Gastroesophageal sphincter (tissue), 4 donors: Measurements from ENCODE around the gene TLCD3B. TPM values are rescaled to one million over a fixed set of nuclear protein-coding genes. Genes with fewer than 3 reads are reported as not detected.

ENCODE experiments used
- ATAC-seq: fragments of 150-250 bp; one replicate; pipeline ENCODE4 v1.9.1; 2016; ENCODE audit warnings: mild to moderate bottlenecking, moderate library complexity
- H3K27ac ChIP-seq, 4 donors: fragments of 200-600 bp; sonication (generic) in 3 of 4; 1 replicate in 3 of 4; 2 replicates in 1 of 4; pipeline ENCODE4 v1.5.1; 2016 to 2019
- H3K27me3 ChIP-seq: fragments of 200-600 bp; sonication (generic); one replicate; pipeline ENCODE4 v1.5.1; 2019
- H3K36me3 ChIP-seq, 2 donors: fragments of 200-600 bp; sonication (generic); one replicate each; pipeline ENCODE4 v1.5.1; 2019; ENCODE audit warnings: control low read depth in 1 of 2
- H3K4me1 ChIP-seq, 3 donors: fragments of 200-600 bp; sonication (generic); 1 replicate in 2 of 3; 2 replicates in 1 of 3; pipeline ENCODE4 v1.5.1; 2016 to 2019; ENCODE audit warnings: control low read depth in 2 of 3
- H3K4me3 ChIP-seq, 2 donors: fragments of 200-600 bp; sonication (generic); one replicate each; pipeline ENCODE4 v1.5.1; 2019; ENCODE audit warnings: mild to moderate bottlenecking in 1 of 2, moderate library complexity in 1 of 2
- H3K9me3 ChIP-seq, 3 donors: fragments of 200-600 bp; sonication (generic); one replicate each; pipeline ENCODE4 v1.5.1; 2017 to 2019; ENCODE audit warnings: control low read depth in 2 of 3
- EP300 ChIP-seq: sonication (generic); formaldehyde crosslinking; IDR thresholded peaks from one replicate; pipeline ENCODE4 v1.6.1; 2017; ENCODE audit warnings: antibody characterized with exemption, mild to moderate bottlenecking
- POLR2A ChIP-seq, 2 donors: fragments of 450-650 bp; IDR thresholded peaks; one replicate each; pipeline ENCODE4 v1.6.1; 2017; ENCODE audit warnings: antibody characterized with exemption in 2 of 2, mild to moderate bottlenecking in 2 of 2, moderate library complexity in 1 of 2
- POLR2AphosphoS5 ChIP-seq: sonication (generic); formaldehyde crosslinking; IDR thresholded peaks from one replicate; pipeline ENCODE4 v1.6.1; 2017; ENCODE audit warnings: antibody characterized with exemption
- WGBS, 2 donors: methylation state at CpG; one replicate each; pipeline ENCODE4 v1.1.5; 2018; ENCODE audit warnings: low coverage in 1 of 2; 5-methylcytosine and 5-hydroxymethylcytosine counted together
- total RNA-seq, 4 donors: library from RNA; depleted of rRNA; stranded (reverse); fragments of >200 nt; gene quantifications; one replicate each; pipeline ENCODE4 v1.1.0, GENCODE V29; 2016
- TF ChIP-seq, protein P1 (sequence below), 4 experiments: fragments of 200-600 bp in 2 of 4; fragments of 450-650 bp in 2 of 4; sonication (generic) in 1 of 4; IDR thresholded peaks; one replicate each; pipeline ENCODE4 v1.5.1; 2017 to 2019; ENCODE audit warnings: antibody characterized with exemption in 4 of 4, mild to moderate bottlenecking in 2 of 4, moderate library complexity in 2 of 4

Gene TLCD3B
- total RNA-seq, 4 donors from 2014 or later, result not detected

DNA sequence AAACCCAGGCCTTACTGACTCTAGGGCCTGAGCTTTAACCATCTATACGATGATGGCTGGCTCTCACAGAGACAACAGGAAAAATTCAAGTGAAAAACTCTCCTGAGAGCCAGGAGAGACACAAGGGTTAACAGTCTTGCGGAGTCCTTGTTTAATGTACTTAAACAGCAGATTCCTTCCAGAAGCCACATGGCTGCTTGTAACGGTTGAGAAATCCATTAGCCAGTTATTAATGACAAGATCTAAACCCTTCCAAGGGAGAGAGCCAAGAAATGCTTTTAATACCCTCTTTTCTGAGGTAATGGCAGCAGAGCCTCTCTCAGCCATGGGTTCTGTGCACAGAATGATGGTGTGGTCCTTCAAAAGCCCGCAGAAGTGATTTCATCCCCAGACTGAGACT is 29.3 kb upstream of the TLCD3B start:
- Histone ChIP-seq H3K4me3 (no peak overlapping the region), H3K9me3 (no peaks in the 10 kb centered on the region), H3K36me3 (no peaks in the 10 kb centered on the region), H3K27ac (peak overlapping the region in 3 of 4 donors; percentile 33 to 99 (median 48)), H3K4me1 (peaks cover 0 to 36% (median 20%) of the 10 kb centered on the region in 3 donors), H3K27me3 (no peaks in the 10 kb centered on the region)
- ATAC-seq, result no peak
- WGBS, 2 donors, result 55 to 57% methylated on average over 4 of the region's 4 CpGs
- TF ChIP-seq POLR2AphosphoS5, result peak; percentile 86
- TF ChIP-seq, protein P1, sequence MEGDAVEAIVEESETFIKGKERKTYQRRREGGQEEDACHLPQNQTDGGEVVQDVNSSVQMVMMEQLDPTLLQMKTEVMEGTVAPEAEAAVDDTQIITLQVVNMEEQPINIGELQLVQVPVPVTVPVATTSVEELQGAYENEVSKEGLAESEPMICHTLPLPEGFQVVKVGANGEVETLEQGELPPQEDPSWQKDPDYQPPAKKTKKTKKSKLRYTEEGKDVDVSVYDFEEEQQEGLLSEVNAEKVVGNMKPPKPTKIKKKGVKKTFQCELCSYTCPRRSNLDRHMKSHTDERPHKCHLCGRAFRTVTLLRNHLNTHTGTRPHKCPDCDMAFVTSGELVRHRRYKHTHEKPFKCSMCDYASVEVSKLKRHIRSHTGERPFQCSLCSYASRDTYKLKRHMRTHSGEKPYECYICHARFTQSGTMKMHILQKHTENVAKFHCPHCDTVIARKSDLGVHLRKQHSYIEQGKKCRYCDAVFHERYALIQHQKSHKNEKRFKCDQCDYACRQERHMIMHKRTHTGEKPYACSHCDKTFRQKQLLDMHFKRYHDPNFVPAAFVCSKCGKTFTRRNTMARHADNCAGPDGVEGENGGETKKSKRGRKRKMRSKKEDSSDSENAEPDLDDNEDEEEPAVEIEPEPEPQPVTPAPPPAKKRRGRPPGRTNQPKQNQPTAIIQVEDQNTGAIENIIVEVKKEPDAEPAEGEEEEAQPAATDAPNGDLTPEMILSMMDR (IDR thresholded peaks at IDR 0.05), result no peak

DNA sequence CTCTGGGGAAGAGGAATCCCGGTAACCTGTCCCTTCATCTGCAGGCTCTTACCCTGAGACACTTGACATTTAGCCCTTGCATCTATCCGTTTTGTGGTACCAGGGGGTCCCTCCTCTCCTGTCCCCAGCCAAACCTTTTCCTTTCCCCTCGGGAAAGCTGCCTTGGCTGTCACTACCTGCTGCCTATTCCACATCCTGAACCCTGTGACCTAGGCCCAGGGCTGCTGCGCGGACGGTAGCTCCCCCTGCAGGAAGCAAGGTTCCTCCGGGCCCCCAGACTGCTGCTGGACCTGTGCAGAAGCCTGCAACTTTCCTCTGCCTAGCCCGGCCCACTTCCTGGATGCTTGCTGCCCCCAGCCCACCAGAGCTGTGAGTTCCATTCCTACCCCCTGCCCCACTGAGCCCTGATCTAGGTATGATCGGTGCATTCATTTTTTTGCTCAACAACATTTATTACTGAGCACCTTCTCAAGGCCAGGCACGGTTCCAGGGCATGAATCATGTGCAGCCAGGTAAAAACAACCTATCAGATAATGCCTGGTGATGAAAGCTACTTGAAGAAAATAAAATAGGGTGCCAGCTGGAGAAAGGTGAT is 24.0 kb upstream of the TLCD3B start:
- TF ChIP-seq POLR2AphosphoS5, result no peak
- TF ChIP-seq, protein P1 (IDR thresholded peaks at IDR 0.05), result peak in 1 of 4 experiments; percentile 37
- peaks cover 0 to 28% (median 15%) of the 10 kb centered on the region in 3 donors for H3K4me1 ChIP-seq
- H3K9me3 ChIP-seq, result no peaks in the 10 kb centered on the region
- H3K4me3 ChIP-seq, result no peak overlapping the region
- ATAC-seq, result no peak
- 31 to 33% methylated on average over 2 to 5 of the region's 10 CpGs for WGBS, 2 donors
- no peaks in the 10 kb centered on the region for H3K27me3 ChIP-seq
- H3K27ac ChIP-seq, result no peak overlapping the region
- no peaks in the 10 kb centered on the region for H3K36me3 ChIP-seq

DNA sequence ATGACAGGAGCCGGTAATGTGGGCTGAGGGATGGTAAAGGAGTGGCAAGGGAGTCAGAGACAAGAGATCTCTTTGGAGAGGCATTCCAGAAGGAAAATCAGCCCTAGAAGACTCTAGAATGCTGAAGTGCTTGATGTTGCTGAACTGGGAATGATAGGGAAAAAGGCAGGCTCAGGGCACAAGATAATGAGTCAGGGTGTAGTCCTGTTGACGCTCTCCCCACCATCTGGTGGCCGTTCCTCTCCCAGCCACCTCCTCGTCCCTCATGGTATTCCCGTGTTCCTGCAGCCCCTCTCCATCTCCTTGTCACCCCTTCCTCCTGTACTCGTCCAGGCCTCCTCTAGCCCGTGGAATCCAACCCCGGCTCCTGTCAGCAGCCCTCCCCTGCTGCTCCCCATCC is 23.4 kb upstream of the TLCD3B start:
- Histone ChIP-seq H3K36me3 (no peaks in the 10 kb centered on the region), H3K27me3 (no peaks in the 10 kb centered on the region), H3K4me1 (peaks cover 0 to 22% (median 14%) of the 10 kb centered on the region in 3 donors), H3K4me3 (no peak overlapping the region), H3K9me3 (no peaks in the 10 kb centered on the region), H3K27ac (no peak overlapping the region)
- no peak for ATAC-seq
- 74 to 75% methylated on average over 7 to 8 of the region's 8 CpGs for WGBS, 2 donors
- no peak for TF ChIP-seq POLR2AphosphoS5
- TF ChIP-seq POLR2A (IDR thresholded peaks at IDR 0.05), result no peak
- TF ChIP-seq EP300, result no peak
- TF ChIP-seq, protein P1 (IDR thresholded peaks at IDR 0.05), result no peak

DNA sequence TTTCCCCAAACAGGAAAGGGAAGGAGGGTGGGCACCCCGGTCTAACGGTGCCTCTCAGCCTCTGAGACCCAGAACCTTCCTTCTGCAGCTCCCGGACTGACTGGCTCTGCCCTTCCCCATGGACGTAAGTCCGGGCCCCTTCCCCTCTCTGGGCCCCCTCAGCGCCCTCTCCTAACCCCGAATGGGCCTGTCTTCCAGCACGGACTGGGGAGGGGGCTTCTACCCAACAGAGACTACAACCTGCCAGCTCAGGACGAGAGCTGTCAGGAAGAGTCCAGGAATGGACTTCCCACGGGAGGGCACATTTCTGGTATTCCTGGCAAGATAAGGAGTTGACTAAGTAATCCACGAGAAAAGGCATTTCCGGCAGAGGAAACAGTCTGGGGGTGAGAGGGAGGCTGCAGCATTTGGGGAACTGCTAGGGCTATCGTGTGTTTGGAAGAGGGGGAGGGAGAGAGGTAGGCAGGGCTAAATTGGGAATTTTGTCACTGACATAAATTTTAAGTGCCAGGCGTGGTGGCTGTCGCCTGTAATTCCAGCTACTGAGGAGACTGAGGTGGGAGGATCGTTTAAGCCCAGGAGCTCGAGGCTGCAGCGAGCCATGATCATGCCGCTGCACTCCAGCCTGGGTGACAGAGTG is 22.4 kb upstream of the TLCD3B start:
- peak overlapping the region in 3 of 4 donors; percentile 49 to 69 (median 53) for H3K27ac ChIP-seq
- no peaks in the 10 kb centered on the region for H3K36me3 ChIP-seq
- H3K27me3 ChIP-seq, result no peaks in the 10 kb centered on the region
- H3K9me3 ChIP-seq, result no peaks in the 10 kb centered on the region
- peak; percentile 10 for ATAC-seq
- no peak for TF ChIP-seq EP300
- TF ChIP-seq, protein P1 (IDR thresholded peaks at IDR 0.05), result no peak
- no peak for TF ChIP-seq POLR2AphosphoS5
- no peak for TF ChIP-seq POLR2A (IDR thresholded peaks at IDR 0.05)
- H3K4me3 ChIP-seq, result peak overlapping the region; percentile 50 to 75
- H3K4me1 ChIP-seq, result peaks cover 0 to 22% (median 14%) of the 10 kb centered on the region in 3 donors
- WGBS, 2 donors, result 4 to 17% methylated on average over 4 to 7 of the region's 19 CpGs
